Measurements from ENCODE around the gene RTN4RL1. TPM values are rescaled to one million over a fixed set of nuclear protein-coding genes. Genes with fewer than 3 reads are reported as not detected.

RTN4RL1 gene
- total RNA-seq, 1 donor from 2014 or later = not detected

- peaks cover 35% of the 10 kb centered on the region for H3K36me3 Mint-ChIP-seq (ENCODE audit: low read depth, unreplicated experiment)
- TF ChIP-seq, protein P1, sequence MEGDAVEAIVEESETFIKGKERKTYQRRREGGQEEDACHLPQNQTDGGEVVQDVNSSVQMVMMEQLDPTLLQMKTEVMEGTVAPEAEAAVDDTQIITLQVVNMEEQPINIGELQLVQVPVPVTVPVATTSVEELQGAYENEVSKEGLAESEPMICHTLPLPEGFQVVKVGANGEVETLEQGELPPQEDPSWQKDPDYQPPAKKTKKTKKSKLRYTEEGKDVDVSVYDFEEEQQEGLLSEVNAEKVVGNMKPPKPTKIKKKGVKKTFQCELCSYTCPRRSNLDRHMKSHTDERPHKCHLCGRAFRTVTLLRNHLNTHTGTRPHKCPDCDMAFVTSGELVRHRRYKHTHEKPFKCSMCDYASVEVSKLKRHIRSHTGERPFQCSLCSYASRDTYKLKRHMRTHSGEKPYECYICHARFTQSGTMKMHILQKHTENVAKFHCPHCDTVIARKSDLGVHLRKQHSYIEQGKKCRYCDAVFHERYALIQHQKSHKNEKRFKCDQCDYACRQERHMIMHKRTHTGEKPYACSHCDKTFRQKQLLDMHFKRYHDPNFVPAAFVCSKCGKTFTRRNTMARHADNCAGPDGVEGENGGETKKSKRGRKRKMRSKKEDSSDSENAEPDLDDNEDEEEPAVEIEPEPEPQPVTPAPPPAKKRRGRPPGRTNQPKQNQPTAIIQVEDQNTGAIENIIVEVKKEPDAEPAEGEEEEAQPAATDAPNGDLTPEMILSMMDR (IDR thresholded peaks at IDR 0.05; ENCODE audit: unreplicated experiment) = no peak
- DNase-seq (ENCODE audit: low spot score) = no peak
- H3K9me3 Mint-ChIP-seq (ENCODE audit: unreplicated experiment) = no peaks in the 10 kb centered on the region
- H3K27ac Mint-ChIP-seq (ENCODE audit: unreplicated experiment) = no peak overlapping the region
- peaks cover 68% of the 10 kb centered on the region for H3K4me1 Mint-ChIP-seq (ENCODE audit: unreplicated experiment)
- peaks cover 27% of the 10 kb centered on the region for H3K27me3 Mint-ChIP-seq (ENCODE audit: unreplicated experiment)
- peak overlapping the region; percentile 77 for H3K4me3 Mint-ChIP-seq (ENCODE audit: unreplicated experiment)
Observed at GRCh38 chr17:2063261-2064146, 38.4 kb upstream of the RTN4RL1 start.

GRCh38 chr17:2062571-2063183 is 37.5 kb upstream of the RTN4RL1 start:
- Mint-ChIP-seq H3K9me3 (ENCODE audit: unreplicated experiment) (no peaks in the 10 kb centered on the region), H3K4me1 (ENCODE audit: unreplicated experiment) (peaks cover 63% of the 10 kb centered on the region), H3K27ac (ENCODE audit: unreplicated experiment) (peak overlapping the region; percentile 77), H3K4me3 (ENCODE audit: unreplicated experiment) (no peak overlapping the region), H3K27me3 (ENCODE audit: unreplicated experiment) (peaks cover 27% of the 10 kb centered on the region), H3K36me3 (ENCODE audit: low read depth, unreplicated experiment) (peaks cover 35% of the 10 kb centered on the region)
- TF ChIP-seq, protein P1 (IDR thresholded peaks at IDR 0.05; ENCODE audit: unreplicated experiment) = no peak
- peak; percentile 22 for DNase-seq (ENCODE audit: low spot score)

DNA sequence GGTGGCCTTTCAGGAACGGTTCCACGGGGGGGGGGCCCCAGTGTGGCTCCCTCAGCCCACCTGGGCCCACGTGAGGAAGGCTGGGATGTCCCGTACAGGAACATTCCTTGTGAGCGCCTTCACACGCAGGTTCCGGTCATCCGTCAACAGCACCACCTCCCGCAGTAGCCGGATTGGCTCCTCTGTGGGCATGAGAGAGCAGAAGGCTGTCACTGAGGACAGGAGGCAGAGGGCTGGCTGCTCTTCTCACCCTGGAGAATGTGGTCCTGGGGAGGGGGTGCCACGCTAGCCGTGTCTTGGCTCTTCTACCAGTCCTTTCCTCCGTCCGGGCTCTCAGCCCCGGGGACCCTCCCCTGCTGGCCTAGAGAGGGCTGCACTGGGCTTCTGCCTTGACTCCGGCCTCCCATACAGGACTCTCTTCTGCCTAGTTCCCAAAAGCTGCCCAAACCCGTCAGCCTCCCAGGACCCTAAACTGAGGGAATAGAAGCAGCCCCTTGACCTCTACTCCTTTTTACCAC is 36.4 kb upstream of the RTN4RL1 start:
- Mint-ChIP-seq H3K27me3 (ENCODE audit: unreplicated experiment) (peaks cover 25% of the 10 kb centered on the region), H3K4me1 (ENCODE audit: unreplicated experiment) (peaks cover 53% of the 10 kb centered on the region), H3K4me3 (ENCODE audit: unreplicated experiment) (no peak overlapping the region), H3K27ac (ENCODE audit: unreplicated experiment) (no peak overlapping the region), H3K9me3 (ENCODE audit: unreplicated experiment) (no peaks in the 10 kb centered on the region), H3K36me3 (ENCODE audit: low read depth, unreplicated experiment) (peaks cover 35% of the 10 kb centered on the region)
- TF ChIP-seq, protein P1 (IDR thresholded peaks at IDR 0.05; ENCODE audit: unreplicated experiment) = no peak
- no peak for DNase-seq (ENCODE audit: low spot score)

DNA sequence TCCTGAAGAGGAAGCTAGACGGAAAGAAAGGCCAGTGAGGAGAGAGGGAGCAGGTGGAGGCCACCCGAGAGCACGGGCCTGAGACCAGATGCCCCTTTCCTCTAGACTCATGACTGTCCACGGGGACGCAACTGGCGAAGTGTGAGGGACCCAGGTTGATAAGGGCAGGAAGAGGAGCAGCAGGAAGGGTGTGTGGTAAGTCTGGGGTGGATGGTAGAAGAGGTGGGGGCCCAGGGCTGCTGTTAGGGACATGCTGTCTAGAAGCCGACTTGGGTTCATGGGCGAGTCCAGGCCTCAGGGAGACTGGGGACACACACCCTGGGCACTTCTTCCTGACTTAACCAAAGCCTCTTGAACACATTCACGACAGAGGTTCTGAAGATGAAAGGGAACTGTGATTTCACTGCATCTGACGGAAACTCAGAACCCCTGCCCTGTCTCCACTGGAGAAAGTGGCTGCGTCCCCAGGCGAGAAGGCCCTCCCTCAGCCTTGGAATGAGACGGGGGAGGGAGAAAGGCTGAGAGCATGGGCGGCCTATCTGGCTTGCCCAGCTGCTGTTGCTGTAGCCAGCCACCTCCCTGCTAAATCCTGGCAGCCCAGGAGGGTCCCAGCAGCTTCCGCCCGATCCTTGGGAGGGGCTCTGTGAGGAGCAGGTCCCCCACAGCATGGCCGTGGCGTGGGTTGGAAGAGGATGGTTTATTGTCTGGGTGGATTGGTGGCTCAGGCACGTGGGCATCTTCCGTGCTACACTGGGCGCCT is 35.7 kb upstream of the RTN4RL1 start:
- H3K27me3 Mint-ChIP-seq (ENCODE audit: unreplicated experiment) = peaks cover 26% of the 10 kb centered on the region
- H3K4me1 Mint-ChIP-seq (ENCODE audit: unreplicated experiment) = peaks cover 47% of the 10 kb centered on the region
- TF ChIP-seq, protein P1 (IDR thresholded peaks at IDR 0.05; ENCODE audit: unreplicated experiment) = no peak
- no peak overlapping the region for H3K27ac Mint-ChIP-seq (ENCODE audit: unreplicated experiment)
- H3K9me3 Mint-ChIP-seq (ENCODE audit: unreplicated experiment) = no peaks in the 10 kb centered on the region
- peak overlapping the region; percentile 37 for H3K4me3 Mint-ChIP-seq (ENCODE audit: unreplicated experiment)
- no peak for DNase-seq (ENCODE audit: low spot score)
- peaks cover 31% of the 10 kb centered on the region for H3K36me3 Mint-ChIP-seq (ENCODE audit: low read depth, unreplicated experiment)

Data from endothelial cell (in vitro differentiated cells).